Thyroid gland (tissue), 4 donors: ENCODE data around the gene SLBP.

ENCODE experiments used
- CTCF ChIP-seq, 6 experiments: fragments of 200-600 bp in 3 of 6; fragments of 450-650 bp in 3 of 6; sonication (generic) in 3 of 6; IDR thresholded peaks; one replicate each; pipeline ENCODE4 v1.5.1; 2016 to 2019; ENCODE audit warnings: antibody characterized with exemption in 6 of 6, mild to moderate bottlenecking in 2 of 6, inconsistent platforms in 1 of 6, moderate library complexity in 1 of 6
- POLR2A ChIP-seq, 2 donors: fragments of 450-650 bp; IDR thresholded peaks; one replicate each; pipeline ENCODE4 v1.6.1; 2017; ENCODE audit warnings: antibody characterized with exemption in 2 of 2, mild to moderate bottlenecking in 2 of 2, moderate library complexity in 1 of 2

GRCh38 chr4:1675802-1676137 is 36.3 kb downstream of the SLBP start:
- TF ChIP-seq POLR2A (IDR thresholded peaks at IDR 0.05) (no peak), CTCF (IDR thresholded peaks at IDR 0.05) (no peak)
